Activated naive CD8-positive, alpha-beta T cell treated with anti-CD3 and anti-CD28 coated beads, Interleukin-2, amount 10 ng/mL, durations not matched to agents 7 days and 5 days (primary cell): ENCODE measurements around the gene SV2C. TPM values are rescaled to one million over a fixed set of nuclear protein-coding genes. Genes with fewer than 3 reads are reported as not detected.
"Not testable (repeated sequence)": the region's sequence is repeated elsewhere in the genome, so short reads cannot be mapped to it uniquely, and the experiment has no call there.

ENCODE experiments used
- ATAC-seq: fragments of 150-1000 bp; cut with Tn5 transposase; one replicate; pipeline ENCODE4 v1.10.0; 2021; ENCODE audit warnings: low read depth, moderate library complexity
- POLR2A ChIA-PET: fragments of 350-600 bp; sonication (Branson Sonifier 250); formaldehyde crosslinking; loops from one replicate; lab custom pipeline; 2021; ENCODE audit warnings: antibody characterized with exemption; lab: Charles Lee
- DNase-seq: peaks from one replicate; pipeline ENCODE4 v3.0.0; 2021
- H3K27ac Mint-ChIP-seq: one replicate; pipeline ENCODE4 v1.8.0; 2022; ENCODE audit warnings: mild to moderate bottlenecking, mixed read lengths
- H3K27me3 Mint-ChIP-seq: one replicate; pipeline ENCODE4 v1.8.0; 2022; ENCODE audit warnings: mild to moderate bottlenecking, moderate library complexity, mixed read lengths
- H3K36me3 Mint-ChIP-seq: one replicate; pipeline ENCODE4 v1.8.0; 2021; ENCODE audit warnings: mild to moderate bottlenecking, mixed read lengths
- H3K4me1 Mint-ChIP-seq: one replicate; pipeline ENCODE4 v1.8.0; 2021; ENCODE audit warnings: mixed read lengths
- H3K4me3 Mint-ChIP-seq: one replicate; pipeline ENCODE4 v1.8.0; 2022; ENCODE audit warnings: mild to moderate bottlenecking, moderate library complexity, mixed read lengths
- H3K9me3 Mint-ChIP-seq: one replicate; pipeline ENCODE4 v1.8.0; 2021; ENCODE audit warnings: mixed read lengths
- total RNA-seq, 2 experiments: library from RNA; stranded (reverse); gene quantifications; one replicate each; pipeline ENCODE4 v1.2.3, GENCODE V29; 2021

The SV2C gene
- total RNA-seq = under 1 TPM; 0.03 TPM

- Mint-ChIP-seq H3K4me1 (peaks cover 16% of the 10 kb centered on the region), H3K4me3 (peak within 1 kb of the TSS; percentile 68), H3K27ac (no peak within 1 kb of the TSS), H3K9me3 (no peaks in the 10 kb centered on the region), H3K36me3 (no peaks in the 10 kb centered on the region), H3K27me3 (peaks cover 78% of the 10 kb centered on the region)
- DNase-seq (peak; percentile 59), ATAC-seq (peak; percentile 65)
- POLR2A ChIA-PET = no interaction called here
Measured at GRCh38 chr5:76082772-76083554, at the start of gene SV2C. TSS of gene SV2C (plus strand) at chr5:76083383. CDS start at chr5:76131751, 48,368 bp downstream.

- H3K4me3 Mint-ChIP-seq = peak overlapping the region; percentile 15
- H3K9me3 Mint-ChIP-seq, POLR2A ChIA-PET, ATAC-seq, DNase-seq, H3K27ac Mint-ChIP-seq, H3K4me1 Mint-ChIP-seq, H3K36me3 Mint-ChIP-seq: not testable (repeated sequence)
- peaks cover 11% of the 10 kb centered on the region for H3K27me3 Mint-ChIP-seq
Measured at GRCh38 chr5:76037736-76038151, 45.4 kb upstream of the SV2C start.

GRCh38 chr5:76038212-76038611, 45.0 kb upstream of the SV2C start:
- POLR2A ChIA-PET = no interaction called here
- Mint-ChIP-seq H3K4me1 (peaks cover 1% of the 10 kb centered on the region), H3K27me3 (peaks cover 11% of the 10 kb centered on the region), H3K27ac (no peak overlapping the region), H3K36me3 (no peaks in the 10 kb centered on the region), H3K9me3 (peaks cover 1% of the 10 kb centered on the region), H3K4me3 (peak overlapping the region; percentile 15)
- ATAC-seq (no peak), DNase-seq (no peak)

GRCh38 chr5:76040806-76041205, 42.4 kb upstream of the SV2C start:
- ATAC-seq (no peak), DNase-seq (no peak)
- peaks cover 1% of the 10 kb centered on the region for H3K4me1 Mint-ChIP-seq
- no peaks in the 10 kb centered on the region for H3K36me3 Mint-ChIP-seq
- no peak overlapping the region for H3K4me3 Mint-ChIP-seq
- POLR2A ChIA-PET = no interaction called here
- peaks cover 13% of the 10 kb centered on the region for H3K27me3 Mint-ChIP-seq
- no peak overlapping the region for H3K27ac Mint-ChIP-seq
- no peaks in the 10 kb centered on the region for H3K9me3 Mint-ChIP-seq

GRCh38 chr5:76041863-76042262, 41.3 kb upstream of the SV2C start:
- H3K4me1 Mint-ChIP-seq = peaks cover 1% of the 10 kb centered on the region
- H3K36me3 Mint-ChIP-seq = no peaks in the 10 kb centered on the region
- no peak overlapping the region for H3K4me3 Mint-ChIP-seq
- DNase-seq (no peak), ATAC-seq (no peak)
- H3K27me3 Mint-ChIP-seq = peaks cover 13% of the 10 kb centered on the region
- no peaks in the 10 kb centered on the region for H3K9me3 Mint-ChIP-seq
- POLR2A ChIA-PET = no interaction called here
- H3K27ac Mint-ChIP-seq = no peak overlapping the region

- Mint-ChIP-seq H3K4me3 (no peak overlapping the region), H3K36me3 (no peaks in the 10 kb centered on the region), H3K27ac (no peak overlapping the region), H3K9me3 (no peaks in the 10 kb centered on the region), H3K27me3 (peaks cover 13% of the 10 kb centered on the region), H3K4me1 (no peaks in the 10 kb centered on the region)
- no peak for ATAC-seq
- POLR2A ChIA-PET = no interaction called here
- DNase-seq = no peak
Measured at GRCh38 chr5:76046741-76047140, 36.4 kb upstream of the SV2C start.

- Mint-ChIP-seq H3K9me3 (no peaks in the 10 kb centered on the region), H3K27ac (no peak overlapping the region), H3K27me3 (peaks cover 9% of the 10 kb centered on the region), H3K36me3 (no peaks in the 10 kb centered on the region), H3K4me1 (no peaks in the 10 kb centered on the region), H3K4me3 (no peak overlapping the region)
- no peak for DNase-seq
- POLR2A ChIA-PET = no interaction called here
- ATAC-seq = no peak
Measured at GRCh38 chr5:76050134-76050533, 33.0 kb upstream of the SV2C start.

GRCh38 chr5:76062502-76063041, 20.6 kb upstream of the SV2C start:
- no peaks in the 10 kb centered on the region for H3K9me3 Mint-ChIP-seq
- H3K27me3 Mint-ChIP-seq = peaks cover 18% of the 10 kb centered on the region
- H3K27ac Mint-ChIP-seq = no peak overlapping the region
- DNase-seq = no peak
- no peaks in the 10 kb centered on the region for H3K36me3 Mint-ChIP-seq
- H3K4me1 Mint-ChIP-seq = no peaks in the 10 kb centered on the region
- no peak for ATAC-seq
- POLR2A ChIA-PET = no interaction called here
- no peak overlapping the region for H3K4me3 Mint-ChIP-seq

GRCh38 chr5:76065258-76065657, 17.9 kb upstream of the SV2C start:
- DNase-seq (no peak), ATAC-seq (no peak)
- H3K4me1 Mint-ChIP-seq = no peaks in the 10 kb centered on the region
- H3K27me3 Mint-ChIP-seq = peaks cover 18% of the 10 kb centered on the region
- no peak overlapping the region for H3K27ac Mint-ChIP-seq
- no peak overlapping the region for H3K4me3 Mint-ChIP-seq
- no peaks in the 10 kb centered on the region for H3K36me3 Mint-ChIP-seq
- H3K9me3 Mint-ChIP-seq = no peaks in the 10 kb centered on the region
- POLR2A ChIA-PET = no interaction called here

GRCh38 chr5:76069061-76069735, 14.0 kb upstream of the SV2C start:
- DNase-seq (no peak), ATAC-seq (no peak)
- POLR2A ChIA-PET = no interaction called here
- H3K4me3 Mint-ChIP-seq = no peak overlapping the region
- no peaks in the 10 kb centered on the region for H3K9me3 Mint-ChIP-seq
- H3K4me1 Mint-ChIP-seq = no peaks in the 10 kb centered on the region
- H3K27me3 Mint-ChIP-seq = peaks cover 22% of the 10 kb centered on the region
- no peaks in the 10 kb centered on the region for H3K36me3 Mint-ChIP-seq
- no peak overlapping the region for H3K27ac Mint-ChIP-seq

- Mint-ChIP-seq H3K9me3 (no peaks in the 10 kb centered on the region), H3K27ac (no peak overlapping the region), H3K4me1 (no peaks in the 10 kb centered on the region), H3K27me3 (peaks cover 47% of the 10 kb centered on the region), H3K36me3 (no peaks in the 10 kb centered on the region), H3K4me3 (no peak overlapping the region)
- POLR2A ChIA-PET = no interaction called here
- ATAC-seq = peak; percentile 72
- DNase-seq = no peak
Measured at GRCh38 chr5:76074487-76075065, 8.6 kb upstream of the SV2C start.

- DNase-seq (peak; percentile 45), ATAC-seq (no peak)
- H3K9me3 Mint-ChIP-seq = no peaks in the 10 kb centered on the region
- POLR2A ChIA-PET = no interaction called here
- H3K27ac Mint-ChIP-seq = no peak overlapping the region
- H3K27me3 Mint-ChIP-seq = peaks cover 85% of the 10 kb centered on the region
- H3K36me3 Mint-ChIP-seq = no peaks in the 10 kb centered on the region
- H3K4me1 Mint-ChIP-seq = peaks cover 16% of the 10 kb centered on the region
- peak overlapping the region; percentile 68 for H3K4me3 Mint-ChIP-seq
Measured at GRCh38 chr5:76081811-76082771, 1.1 kb upstream of the SV2C start.
